Measurements from ENCODE around the gene SOCS1. TPM values are rescaled to one million over a fixed set of nuclear protein-coding genes. Genes with fewer than 3 reads are reported as not detected.
A peak's percentile ranks its signal among the peaks of the same experiment; 100 is the strongest.

The SOCS1 gene, protein sequence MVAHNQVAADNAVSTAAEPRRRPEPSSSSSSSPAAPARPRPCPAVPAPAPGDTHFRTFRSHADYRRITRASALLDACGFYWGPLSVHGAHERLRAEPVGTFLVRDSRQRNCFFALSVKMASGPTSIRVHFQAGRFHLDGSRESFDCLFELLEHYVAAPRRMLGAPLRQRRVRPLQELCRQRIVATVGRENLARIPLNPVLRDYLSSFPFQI
- total RNA-seq (2014; rRNA removed; shearing (Covaris generic)) = 79.2 and 84.7 TPM in 2 replicates
- polyA plus RNA-seq (2016; fragmentation: Nextera tagmentation; extraction: Ambion mirVana) = 104 and 108 TPM in 2 replicates
- long read RNA-seq, transcript SOCS1-201 (2 exons, 1,225 nt) = major isoform, 29 of 31 reads
- long read RNA-seq, partial matches to known transcripts = 0 of 31 reads
- long read RNA-seq, other reads (novel, unspliced or antisense) = 0 of 31 reads

- peaks cover 27% of the 10 kb centered on the region for H3K36me3 Mint-ChIP-seq (ENCODE audit: low read depth)
- H3F3A ChIP-seq (replicated peaks; ENCODE audit: low read depth) = peaks cover 45% of the 10 kb centered on the region
- DNase-seq (ENCODE audit: low spot score) = peak; percentile 85
- H3K27me3 ChIP-seq (ENCODE audit: insufficient read depth) = no peaks in the 10 kb centered on the region
- H4K20me1 ChIP-seq (replicated peaks; ENCODE audit: insufficient read depth) = peaks cover 21% of the 10 kb centered on the region
- H2AFZ ChIP-seq = peak within 1 kb of the TSS; percentile 91; the same call in 1 of the 2 replicates
- ATAC-seq = peak; percentile 53
- peaks cover 21% of the 10 kb centered on the region for H3K36me3 ChIP-seq (ENCODE audit: insufficient read depth)
- H3K4me1 Mint-ChIP-seq = peaks cover 33% of the 10 kb centered on the region
- H3K27me3 Mint-ChIP-seq (ENCODE audit: insufficient read depth, low read depth, poor library complexity) = peaks cover 19% of the 10 kb centered on the region
- H3K4me3 ChIP-seq = peak within 1 kb of the TSS; percentile 89
- H3K4me1 ChIP-seq (ENCODE audit: insufficient read depth) = peaks cover 26% of the 10 kb centered on the region
- peaks cover 33% of the 10 kb centered on the region for H3K79me2 ChIP-seq (replicated peaks; ENCODE audit: insufficient read depth)
- peak within 1 kb of the TSS; percentile 87 for H3K4me3 Mint-ChIP-seq
- peak; percentile 48 to 60 for TF ChIP-seq CTCF (conservative IDR thresholded peaks at IDR 0.05; ENCODE audit: low read depth in 2 of 2)
- TF ChIP-seq JUNB (IDR thresholded peaks at IDR 0.05; ENCODE audit: unreplicated experiment) = no peak
- peak; percentile 83 for TF ChIP-seq POLR2AphosphoS5 (IDR thresholded peaks at IDR 0.05; ENCODE audit: low read depth)
- 0 out of 2 replicates have a peak, but pooled peaks have one; percentile 41 for TF ChIP-seq CREB1 (CRISPR knock-in tag; IDR thresholded peaks at IDR 0.05; ENCODE audit: low read depth)
- TF ChIP-seq STAT1 (IDR thresholded peaks at IDR 0.05; ENCODE audit: unreplicated experiment) = no peak
- H3K9me2 ChIP-seq (ENCODE audit: insufficient read depth) = no peaks in the 10 kb centered on the region
- no peaks in the 10 kb centered on the region; the same call in 2 of the 3 replicates for H3K9me3 Mint-ChIP-seq
- peak within 1 kb of the TSS; percentile 91 for H3K27ac Mint-ChIP-seq
- H3K4me2 ChIP-seq = peak within 1 kb of the TSS; percentile 98
- H3K27ac ChIP-seq (ENCODE audit: low read depth) = peak within 1 kb of the TSS; percentile 84
Observed at GRCh38 chr16:11255737-11256660, at the start of gene SOCS1. Gene SOCS1, minus strand, starts transcription at chr16:11256204. Its CDS starts 726 bp downstream, at chr16:11255478.

DNA sequence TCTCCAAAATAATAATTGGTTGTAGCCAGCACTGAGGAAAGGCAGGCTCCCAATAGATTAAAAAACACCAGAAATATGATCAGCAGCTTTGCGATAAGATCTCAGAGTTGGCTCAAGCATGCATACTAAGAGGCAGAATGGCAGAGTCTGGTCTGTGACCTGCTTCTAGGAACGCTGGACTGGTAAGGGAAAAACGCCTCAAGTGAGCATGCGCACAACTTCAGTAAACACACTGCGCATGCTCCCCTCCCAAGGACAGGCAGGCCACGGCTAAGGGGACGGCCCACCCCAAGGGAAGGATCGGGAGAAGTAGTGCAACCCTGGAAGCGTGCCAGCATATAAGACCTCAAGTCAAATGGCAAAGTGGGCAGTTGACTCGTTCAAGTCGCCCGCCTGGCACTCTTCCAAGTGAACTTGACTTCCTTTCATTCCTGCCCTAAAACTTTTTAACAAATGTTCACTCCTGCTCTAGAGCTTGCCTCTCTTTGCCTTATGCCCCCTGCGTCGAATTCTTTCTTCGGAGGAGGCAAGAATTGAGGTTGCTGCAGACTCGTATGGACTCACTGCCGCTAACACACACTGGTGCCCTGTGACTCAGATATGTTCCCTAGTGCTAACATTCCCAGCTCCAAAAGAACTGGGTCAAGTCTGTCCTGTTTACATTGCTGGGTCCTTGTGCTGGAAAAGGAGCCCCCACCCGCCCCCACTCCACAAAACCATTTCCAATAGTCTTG is 47.6 kb upstream of the SOCS1 start:
- ATAC-seq (no peak), DNase-seq (ENCODE audit: low spot score) (no peak)
- peaks cover 7% of the 10 kb centered on the region; the same call in 1 of the 2 replicates for H3K4me1 ChIP-seq (ENCODE audit: insufficient read depth)
- H3K4me3 Mint-ChIP-seq = no peak overlapping the region
- H3K36me3 Mint-ChIP-seq (ENCODE audit: low read depth) = no peaks in the 10 kb centered on the region; the same call in 2 of the 3 replicates
- H3K27me3 ChIP-seq (ENCODE audit: insufficient read depth) = no peaks in the 10 kb centered on the region
- no peaks in the 10 kb centered on the region for H3K36me3 ChIP-seq (ENCODE audit: insufficient read depth)
- no peaks in the 10 kb centered on the region for H3K9me2 ChIP-seq (ENCODE audit: insufficient read depth)
- no peaks in the 10 kb centered on the region for H3K79me2 ChIP-seq (replicated peaks; ENCODE audit: insufficient read depth)
- no peaks in the 10 kb centered on the region for H3K27me3 Mint-ChIP-seq (ENCODE audit: insufficient read depth, low read depth, poor library complexity)
- H4K20me1 ChIP-seq (replicated peaks; ENCODE audit: insufficient read depth) = no peaks in the 10 kb centered on the region
- H3F3A ChIP-seq (replicated peaks; ENCODE audit: low read depth) = 0 out of 2 replicates have a peak, but pooled peaks cover 2% of the 10 kb centered on the region
- H3K9me3 Mint-ChIP-seq = 0 out of 3 replicates have a peak, but pooled peaks cover 2% of the 10 kb centered on the region
- H3K27ac ChIP-seq (ENCODE audit: low read depth) = no peak overlapping the region
- H3K27ac Mint-ChIP-seq = no peak overlapping the region
- H3K4me2 ChIP-seq = no peak overlapping the region
- H3K4me1 Mint-ChIP-seq = peaks cover 4% of the 10 kb centered on the region; the same call in 2 of the 3 replicates
- peak overlapping the region; percentile 72 for H2AFZ ChIP-seq
- no peak overlapping the region for H3K4me3 ChIP-seq
- TF ChIP-seq NANOG (IDR thresholded peaks at IDR 0.05; ENCODE audit: borderline replicate concordance) = no peak
- TF ChIP-seq, protein P1, sequence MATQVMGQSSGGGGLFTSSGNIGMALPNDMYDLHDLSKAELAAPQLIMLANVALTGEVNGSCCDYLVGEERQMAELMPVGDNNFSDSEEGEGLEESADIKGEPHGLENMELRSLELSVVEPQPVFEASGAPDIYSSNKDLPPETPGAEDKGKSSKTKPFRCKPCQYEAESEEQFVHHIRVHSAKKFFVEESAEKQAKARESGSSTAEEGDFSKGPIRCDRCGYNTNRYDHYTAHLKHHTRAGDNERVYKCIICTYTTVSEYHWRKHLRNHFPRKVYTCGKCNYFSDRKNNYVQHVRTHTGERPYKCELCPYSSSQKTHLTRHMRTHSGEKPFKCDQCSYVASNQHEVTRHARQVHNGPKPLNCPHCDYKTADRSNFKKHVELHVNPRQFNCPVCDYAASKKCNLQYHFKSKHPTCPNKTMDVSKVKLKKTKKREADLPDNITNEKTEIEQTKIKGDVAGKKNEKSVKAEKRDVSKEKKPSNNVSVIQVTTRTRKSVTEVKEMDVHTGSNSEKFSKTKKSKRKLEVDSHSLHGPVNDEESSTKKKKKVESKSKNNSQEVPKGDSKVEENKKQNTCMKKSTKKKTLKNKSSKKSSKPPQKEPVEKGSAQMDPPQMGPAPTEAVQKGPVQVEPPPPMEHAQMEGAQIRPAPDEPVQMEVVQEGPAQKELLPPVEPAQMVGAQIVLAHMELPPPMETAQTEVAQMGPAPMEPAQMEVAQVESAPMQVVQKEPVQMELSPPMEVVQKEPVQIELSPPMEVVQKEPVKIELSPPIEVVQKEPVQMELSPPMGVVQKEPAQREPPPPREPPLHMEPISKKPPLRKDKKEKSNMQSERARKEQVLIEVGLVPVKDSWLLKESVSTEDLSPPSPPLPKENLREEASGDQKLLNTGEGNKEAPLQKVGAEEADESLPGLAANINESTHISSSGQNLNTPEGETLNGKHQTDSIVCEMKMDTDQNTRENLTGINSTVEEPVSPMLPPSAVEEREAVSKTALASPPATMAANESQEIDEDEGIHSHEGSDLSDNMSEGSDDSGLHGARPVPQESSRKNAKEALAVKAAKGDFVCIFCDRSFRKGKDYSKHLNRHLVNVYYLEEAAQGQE (IDR thresholded peaks at IDR 0.05; ENCODE audit: unreplicated experiment) = no peak
